ENCODE results near the gene TSPAN9.

TSPAN9 gene

GRCh38 chr12:3216726-3217682 lies 139.8 kb downstream of the TSPAN9 start:
- H3K36me3 Mint-ChIP-seq (ENCODE audit: low read depth): no peaks in the 10 kb centered on the region
- H3K4me1 Mint-ChIP-seq: peaks cover 78% of the 10 kb centered on the region
- no peaks in the 10 kb centered on the region for H3K9me3 Mint-ChIP-seq
- TF ChIP-seq CTCF (IDR thresholded peaks at IDR 0.05): no peak
- no peak overlapping the region for H3K27ac Mint-ChIP-seq
- H3K4me3 Mint-ChIP-seq: no peak overlapping the region
- no peak for DNase-seq
- H3K27me3 Mint-ChIP-seq (ENCODE audit: low read depth, poor library complexity): peaks cover 11% of the 10 kb centered on the region

DNA sequence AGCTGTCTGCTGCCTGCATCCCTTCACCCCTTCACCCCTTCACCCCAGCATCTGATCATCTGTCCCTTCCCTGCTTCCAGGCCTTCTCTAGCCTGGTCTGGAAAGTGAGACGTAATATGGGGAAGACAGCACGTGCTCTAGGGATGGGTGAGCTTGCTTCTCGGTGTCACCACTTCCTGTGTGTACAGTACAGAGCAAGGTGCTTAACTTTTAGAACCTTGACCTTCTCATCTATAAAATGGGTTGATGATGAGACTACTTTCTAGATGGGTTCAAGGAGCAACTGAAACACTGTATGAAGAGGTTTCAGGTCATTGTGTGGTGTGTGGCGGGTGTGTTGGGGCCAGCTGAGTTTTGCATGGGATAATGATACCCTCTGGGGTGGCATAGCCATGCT lies 140.5 kb downstream of the TSPAN9 start:
- TF ChIP-seq CTCF (IDR thresholded peaks at IDR 0.05): no peak
- Mint-ChIP-seq H3K4me1 (peaks cover 81% of the 10 kb centered on the region), H3K9me3 (no peaks in the 10 kb centered on the region), H3K27ac (no peak overlapping the region), H3K36me3 (ENCODE audit: low read depth) (no peaks in the 10 kb centered on the region), H3K27me3 (ENCODE audit: low read depth, poor library complexity) (peaks cover 7% of the 10 kb centered on the region), H3K4me3 (no peak overlapping the region)
- DNase-seq: no peak

GRCh38 chr12:3218228-3219171 lies 141.3 kb downstream of the TSPAN9 start:
- Mint-ChIP-seq H3K9me3 (no peaks in the 10 kb centered on the region), H3K27me3 (ENCODE audit: low read depth, poor library complexity) (peaks cover 3% of the 10 kb centered on the region), H3K36me3 (ENCODE audit: low read depth) (no peaks in the 10 kb centered on the region), H3K4me3 (no peak overlapping the region), H3K27ac (peak overlapping the region; percentile 93), H3K4me1 (peaks cover 80% of the 10 kb centered on the region)
- no peak for DNase-seq
- TF ChIP-seq CTCF (IDR thresholded peaks at IDR 0.05): no peak

DNA sequence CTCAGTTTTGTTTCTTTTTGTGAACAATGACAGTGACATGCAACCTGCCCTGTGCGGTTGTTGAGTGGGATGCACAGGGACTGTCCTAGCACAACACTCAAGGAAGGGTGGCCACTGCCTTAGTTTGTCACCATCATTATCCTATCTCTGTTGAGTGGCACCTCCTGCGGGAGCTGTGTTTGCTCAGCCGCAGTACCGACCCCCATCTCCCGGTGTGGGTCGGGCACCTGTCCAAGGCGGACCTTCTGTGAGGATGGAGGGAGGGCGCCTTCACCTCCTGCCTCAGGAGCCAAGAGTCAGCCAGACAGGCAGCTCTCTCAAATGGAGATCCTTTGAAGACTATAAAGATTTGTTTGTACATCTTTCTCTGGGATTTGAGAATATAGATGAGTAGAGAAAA lies 142.1 kb downstream of the TSPAN9 start:
- no peak for DNase-seq
- no peak overlapping the region for H3K4me3 Mint-ChIP-seq
- no peaks in the 10 kb centered on the region for H3K36me3 Mint-ChIP-seq (ENCODE audit: low read depth)
- H3K27ac Mint-ChIP-seq: no peak overlapping the region
- peaks cover 3% of the 10 kb centered on the region for H3K27me3 Mint-ChIP-seq (ENCODE audit: low read depth, poor library complexity)
- H3K4me1 Mint-ChIP-seq: peaks cover 80% of the 10 kb centered on the region
- no peaks in the 10 kb centered on the region for H3K9me3 Mint-ChIP-seq
- no peak for TF ChIP-seq CTCF (IDR thresholded peaks at IDR 0.05)

GRCh38 chr12:3220382-3221321 lies 143.5 kb downstream of the TSPAN9 start:
- no peak for DNase-seq
- no peak for TF ChIP-seq CTCF (IDR thresholded peaks at IDR 0.05)
- Mint-ChIP-seq H3K36me3 (ENCODE audit: low read depth) (no peaks in the 10 kb centered on the region), H3K4me3 (no peak overlapping the region), H3K27me3 (ENCODE audit: low read depth, poor library complexity) (peaks cover 3% of the 10 kb centered on the region), H3K27ac (no peak overlapping the region), H3K4me1 (peaks cover 80% of the 10 kb centered on the region), H3K9me3 (no peaks in the 10 kb centered on the region)
